ENCODE data around the gene WDFY4. TPM values are rescaled to one million over a fixed set of nuclear protein-coding genes. Genes with fewer than 3 reads are reported as not detected.

The WDFY4 gene
- total RNA-seq, 1 experiment from 2014 or later, result not detected

GRCh38 chr10:48817141-48817540, 132.5 kb downstream of the WDFY4 start:
- no peak for DNase-seq (ENCODE audit: low read depth)

GRCh38 chr10:48818081-48818480, 133.4 kb downstream of the WDFY4 start:
- peak; percentile 27 for DNase-seq (ENCODE audit: low read depth)

- no peak for DNase-seq (ENCODE audit: low read depth)
Measured at GRCh38 chr10:48818861-48819520, 134.3 kb downstream of the WDFY4 start.

- DNase-seq (ENCODE audit: low read depth), result peak; percentile 13
Measured at GRCh38 chr10:48819783-48820182, 135.1 kb downstream of the WDFY4 start.

GRCh38 chr10:48820231-48820630, 135.6 kb downstream of the WDFY4 start:
- no peak for DNase-seq (ENCODE audit: low read depth)

GRCh38 chr10:48820699-48821098, 136.0 kb downstream of the WDFY4 start:
- DNase-seq (ENCODE audit: low read depth), result no peak

GRCh38 chr10:48821111-48821510, 136.4 kb downstream of the WDFY4 start:
- DNase-seq (ENCODE audit: low read depth), result no peak

GRCh38 chr10:48821692-48822091, 137.0 kb downstream of the WDFY4 start:
- no peak for DNase-seq (ENCODE audit: low read depth)

- DNase-seq (ENCODE audit: low read depth), result no peak
Measured at GRCh38 chr10:48833674-48834073, 149.0 kb downstream of the WDFY4 start.

- DNase-seq (ENCODE audit: low read depth), result no peak
Measured at GRCh38 chr10:48834189-48834965, 149.7 kb downstream of the WDFY4 start.

GRCh38 chr10:48835781-48836180, 151.1 kb downstream of the WDFY4 start:
- no peak for DNase-seq (ENCODE audit: low read depth)

GRCh38 chr10:48836605-48837004, 151.9 kb downstream of the WDFY4 start:
- DNase-seq (ENCODE audit: low read depth), result no peak

GRCh38 chr10:48838834-48839233, 154.2 kb downstream of the WDFY4 start:
- DNase-seq (ENCODE audit: low read depth), result no peak

- DNase-seq (ENCODE audit: low read depth), result no peak
Measured at GRCh38 chr10:48839809-48840679, 155.4 kb downstream of the WDFY4 start.

- no peak for DNase-seq (ENCODE audit: low read depth)
Measured at GRCh38 chr10:48842231-48842630, 157.6 kb downstream of the WDFY4 start.

- no peak for DNase-seq (ENCODE audit: low read depth)
Measured at GRCh38 chr10:48843198-48843597, 158.5 kb downstream of the WDFY4 start.

- DNase-seq (ENCODE audit: low read depth), result no peak
Measured at GRCh38 chr10:48844616-48845015, 159.9 kb downstream of the WDFY4 start.

- no peak for DNase-seq (ENCODE audit: low read depth)
Measured at GRCh38 chr10:48845512-48845911, 160.8 kb downstream of the WDFY4 start.

GRCh38 chr10:48847691-48848090, 163.0 kb downstream of the WDFY4 start:
- no peak for DNase-seq (ENCODE audit: low read depth)

- DNase-seq (ENCODE audit: low read depth), result no peak
Measured at GRCh38 chr10:48856855-48857254, 172.2 kb downstream of the WDFY4 start.

- DNase-seq (ENCODE audit: low read depth), result no peak
Measured at GRCh38 chr10:48872234-48872633, 187.6 kb downstream of the WDFY4 start.

GRCh38 chr10:48878091-48878490, 193.4 kb downstream of the WDFY4 start:
- no peak for DNase-seq (ENCODE audit: low read depth)
